ENCODE data around the gene CCDC24.

DNA sequence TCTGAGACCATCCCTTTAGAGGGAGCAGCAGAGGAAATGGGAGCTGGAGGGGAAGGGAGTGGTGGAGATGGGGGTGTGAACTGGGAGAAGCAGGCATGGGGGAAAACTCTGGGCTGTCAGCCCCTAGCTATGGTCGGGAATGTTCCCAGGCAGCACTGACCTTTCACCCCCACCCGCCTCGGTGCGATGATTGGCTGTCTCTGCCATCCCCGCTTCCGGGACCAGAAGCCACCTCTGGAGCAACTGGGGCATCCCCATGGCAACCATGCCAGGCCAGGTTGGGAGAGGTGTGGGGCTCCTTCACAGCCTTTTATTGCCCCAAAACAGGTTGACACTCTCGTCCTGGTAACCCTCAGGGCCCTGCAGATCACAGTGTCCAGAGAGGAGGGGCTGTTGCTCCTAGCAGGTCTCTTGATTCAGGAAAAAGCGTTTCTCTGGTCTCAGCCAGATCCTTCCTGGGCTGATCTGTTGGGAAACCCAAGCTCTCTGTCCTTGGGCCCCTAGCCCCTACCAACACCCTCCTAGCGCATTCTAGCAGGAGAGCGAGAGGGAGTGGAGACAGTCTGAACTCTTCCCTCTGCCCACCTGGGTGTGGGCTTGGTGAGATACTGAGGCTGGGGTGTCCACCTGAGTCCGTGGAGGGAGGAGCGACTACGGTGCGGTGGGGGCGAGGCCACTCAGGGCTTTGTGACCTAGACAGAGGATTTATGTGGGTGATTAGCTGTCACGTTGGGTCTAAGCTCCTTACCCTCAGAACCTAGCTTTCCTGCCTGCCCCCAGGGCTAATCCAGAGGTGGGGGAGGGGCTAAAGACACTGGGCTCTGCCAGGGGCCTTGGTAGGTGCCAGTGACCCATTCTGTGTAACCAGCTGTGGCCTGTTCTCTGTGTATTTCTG lies 52.0 kb downstream of the CCDC24 start:
- TF ChIP-seq, protein P1, sequence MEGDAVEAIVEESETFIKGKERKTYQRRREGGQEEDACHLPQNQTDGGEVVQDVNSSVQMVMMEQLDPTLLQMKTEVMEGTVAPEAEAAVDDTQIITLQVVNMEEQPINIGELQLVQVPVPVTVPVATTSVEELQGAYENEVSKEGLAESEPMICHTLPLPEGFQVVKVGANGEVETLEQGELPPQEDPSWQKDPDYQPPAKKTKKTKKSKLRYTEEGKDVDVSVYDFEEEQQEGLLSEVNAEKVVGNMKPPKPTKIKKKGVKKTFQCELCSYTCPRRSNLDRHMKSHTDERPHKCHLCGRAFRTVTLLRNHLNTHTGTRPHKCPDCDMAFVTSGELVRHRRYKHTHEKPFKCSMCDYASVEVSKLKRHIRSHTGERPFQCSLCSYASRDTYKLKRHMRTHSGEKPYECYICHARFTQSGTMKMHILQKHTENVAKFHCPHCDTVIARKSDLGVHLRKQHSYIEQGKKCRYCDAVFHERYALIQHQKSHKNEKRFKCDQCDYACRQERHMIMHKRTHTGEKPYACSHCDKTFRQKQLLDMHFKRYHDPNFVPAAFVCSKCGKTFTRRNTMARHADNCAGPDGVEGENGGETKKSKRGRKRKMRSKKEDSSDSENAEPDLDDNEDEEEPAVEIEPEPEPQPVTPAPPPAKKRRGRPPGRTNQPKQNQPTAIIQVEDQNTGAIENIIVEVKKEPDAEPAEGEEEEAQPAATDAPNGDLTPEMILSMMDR (IDR thresholded peaks at IDR 0.05; ENCODE audit: insufficient read depth, low read depth, low read length), result no peak
- no peak for TF ChIP-seq EZH2 (IDR thresholded peaks at IDR 0.05; ENCODE audit: insufficient read depth, low read length)
